Osteocyte (in vitro differentiated cells): ENCODE measurements around the gene PER1. TPM values are rescaled to one million over a fixed set of nuclear protein-coding genes. Genes with fewer than 3 reads are reported as not detected.
A peak's percentile ranks its signal among the peaks of the same experiment; 100 is the strongest.

Source experiments
- DNase-seq: peaks from one replicate; pipeline ENCODE4 v3.0.0; 2021; ENCODE audit warnings: mixed read lengths; ENCODE audit not compliant: unreplicated experiment; ENCODE audit errors: extremely low spot score
- H3K27ac Mint-ChIP-seq: one replicate; pipeline ENCODE4 v1.8.0; 2021; ENCODE audit warnings: mild to moderate bottlenecking, mixed read lengths; ENCODE audit not compliant: unreplicated experiment
- H3K27me3 Mint-ChIP-seq: one replicate; pipeline ENCODE4 v1.8.0; 2021; ENCODE audit warnings: mixed read lengths; ENCODE audit not compliant: unreplicated experiment
- H3K36me3 Mint-ChIP-seq: one replicate; pipeline ENCODE4 v1.8.0; 2021; ENCODE audit warnings: mixed read lengths; ENCODE audit not compliant: unreplicated experiment
- H3K4me1 Mint-ChIP-seq: one replicate; pipeline ENCODE4 v1.8.0; 2021; ENCODE audit warnings: mixed read lengths; ENCODE audit not compliant: unreplicated experiment
- H3K4me3 Mint-ChIP-seq: one replicate; pipeline ENCODE4 v1.8.0; 2021; ENCODE audit warnings: mild to moderate bottlenecking, moderate library complexity, mixed read lengths; ENCODE audit not compliant: unreplicated experiment
- H3K9me3 Mint-ChIP-seq: one replicate; pipeline ENCODE4 v1.8.0; 2021; ENCODE audit warnings: mixed read lengths; ENCODE audit not compliant: unreplicated experiment
- total RNA-seq: library from RNA; stranded (reverse); gene quantifications from 2 replicates; pipeline ENCODE4 v1.2.1, GENCODE V29; 2021
- TF ChIP-seq, protein P1 (sequence below): fragments of 200-600 bp; sonication (generic); IDR thresholded peaks from 2 replicates; pipeline ENCODE4 v1.5.0; 2021; ENCODE audit warnings: antibody characterized with exemption, mild to moderate bottlenecking, moderate library complexity

The PER1 gene
- total RNA-seq, 1 donor from 2014 or later: 173 TPM

DNA sequence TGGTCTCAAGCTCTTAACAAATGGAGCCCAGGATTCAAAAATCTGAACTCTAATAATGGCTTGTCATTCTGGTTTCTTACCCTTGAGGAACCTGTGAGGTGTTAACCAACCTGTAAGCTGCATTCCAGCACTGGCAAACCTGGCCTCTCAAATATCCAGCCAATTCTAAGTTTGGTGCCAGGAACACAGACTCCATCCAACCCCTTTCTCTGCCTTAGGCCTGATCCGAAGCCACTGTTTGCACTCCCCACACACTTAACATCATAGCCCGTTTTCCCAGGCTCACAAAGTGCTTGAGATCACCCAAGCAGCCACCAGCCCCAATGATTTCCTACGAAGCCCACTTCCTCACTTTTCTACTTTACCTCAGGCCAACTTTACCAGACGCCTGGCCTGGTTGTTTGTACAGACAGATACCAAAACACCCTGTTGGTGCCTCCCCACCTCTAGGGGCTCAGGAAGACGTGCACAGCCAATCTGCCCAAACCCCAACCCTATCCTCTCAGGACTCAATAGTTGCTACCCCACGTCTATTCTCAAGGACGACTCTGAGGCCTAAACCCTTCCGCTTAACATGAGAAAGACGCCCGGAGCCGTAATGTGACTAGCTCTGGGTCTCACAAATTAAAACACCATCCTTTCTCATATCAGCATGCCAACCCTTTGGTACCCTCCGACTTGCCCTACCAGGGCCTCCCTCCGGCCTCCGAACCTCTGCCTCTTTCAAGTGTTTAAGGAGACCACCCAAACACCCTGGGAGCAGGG, 3.2 kb upstream of the PER1 start:
- Mint-ChIP-seq H3K36me3 (peaks cover 3% of the 10 kb centered on the region), H3K4me1 (peaks cover 51% of the 10 kb centered on the region), H3K27me3 (no peaks in the 10 kb centered on the region), H3K9me3 (no peaks in the 10 kb centered on the region), H3K27ac (no peak overlapping the region), H3K4me3 (no peak overlapping the region)
- DNase-seq: no peak
- TF ChIP-seq, protein P1, sequence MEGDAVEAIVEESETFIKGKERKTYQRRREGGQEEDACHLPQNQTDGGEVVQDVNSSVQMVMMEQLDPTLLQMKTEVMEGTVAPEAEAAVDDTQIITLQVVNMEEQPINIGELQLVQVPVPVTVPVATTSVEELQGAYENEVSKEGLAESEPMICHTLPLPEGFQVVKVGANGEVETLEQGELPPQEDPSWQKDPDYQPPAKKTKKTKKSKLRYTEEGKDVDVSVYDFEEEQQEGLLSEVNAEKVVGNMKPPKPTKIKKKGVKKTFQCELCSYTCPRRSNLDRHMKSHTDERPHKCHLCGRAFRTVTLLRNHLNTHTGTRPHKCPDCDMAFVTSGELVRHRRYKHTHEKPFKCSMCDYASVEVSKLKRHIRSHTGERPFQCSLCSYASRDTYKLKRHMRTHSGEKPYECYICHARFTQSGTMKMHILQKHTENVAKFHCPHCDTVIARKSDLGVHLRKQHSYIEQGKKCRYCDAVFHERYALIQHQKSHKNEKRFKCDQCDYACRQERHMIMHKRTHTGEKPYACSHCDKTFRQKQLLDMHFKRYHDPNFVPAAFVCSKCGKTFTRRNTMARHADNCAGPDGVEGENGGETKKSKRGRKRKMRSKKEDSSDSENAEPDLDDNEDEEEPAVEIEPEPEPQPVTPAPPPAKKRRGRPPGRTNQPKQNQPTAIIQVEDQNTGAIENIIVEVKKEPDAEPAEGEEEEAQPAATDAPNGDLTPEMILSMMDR: no peak

- TF ChIP-seq, protein P1: no peak
- no peaks in the 10 kb centered on the region for H3K27me3 Mint-ChIP-seq
- H3K4me1 Mint-ChIP-seq: peaks cover 52% of the 10 kb centered on the region
- no peaks in the 10 kb centered on the region for H3K9me3 Mint-ChIP-seq
- no peak overlapping the region for H3K4me3 Mint-ChIP-seq
- H3K36me3 Mint-ChIP-seq: peaks cover 3% of the 10 kb centered on the region
- no peak for DNase-seq
- H3K27ac Mint-ChIP-seq: no peak overlapping the region
Observed at GRCh38 chr17:8154608-8155155, 2.5 kb upstream of the PER1 start.

DNA sequence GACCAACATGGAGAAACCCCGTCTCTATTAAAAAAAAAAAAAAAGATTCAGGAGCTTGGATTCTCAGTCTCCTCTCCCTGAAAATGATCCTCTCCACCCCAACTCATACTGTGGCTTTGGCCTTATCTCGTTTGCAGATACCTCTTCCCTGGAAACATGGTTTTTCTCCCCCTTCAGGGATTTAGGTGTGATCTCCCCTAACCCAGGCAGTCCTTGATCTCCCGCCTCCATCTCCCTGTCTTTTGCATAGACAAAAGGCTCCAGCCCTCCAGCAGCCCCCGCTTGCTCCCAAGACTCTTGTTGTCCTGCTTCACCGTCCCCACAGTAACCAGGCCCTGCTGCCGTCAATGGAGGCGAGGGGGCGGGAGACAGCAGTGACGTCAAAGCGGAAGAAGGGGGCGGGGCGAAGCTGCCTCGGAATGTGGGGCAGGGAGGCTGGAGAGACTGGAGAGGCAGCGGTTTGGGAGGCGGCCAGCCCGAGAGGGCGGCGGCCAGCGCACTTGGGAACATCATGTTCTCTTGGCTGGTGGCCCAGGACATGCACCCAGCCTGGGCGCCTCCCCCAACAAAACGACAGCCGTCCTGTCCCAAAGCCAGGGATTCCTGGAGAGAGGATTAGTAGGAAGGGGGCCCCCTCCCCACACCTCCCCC, 1.9 kb upstream of the PER1 start:
- peaks cover 50% of the 10 kb centered on the region for H3K4me1 Mint-ChIP-seq
- H3K9me3 Mint-ChIP-seq: no peaks in the 10 kb centered on the region
- H3K36me3 Mint-ChIP-seq: peaks cover 8% of the 10 kb centered on the region
- DNase-seq: peak; percentile 100
- H3K27me3 Mint-ChIP-seq: no peaks in the 10 kb centered on the region
- H3K4me3 Mint-ChIP-seq: no peak overlapping the region
- no peak overlapping the region for H3K27ac Mint-ChIP-seq
- TF ChIP-seq, protein P1: no peak

- Mint-ChIP-seq H3K4me3 (no peak overlapping the region), H3K27me3 (no peaks in the 10 kb centered on the region), H3K27ac (no peak overlapping the region), H3K4me1 (peaks cover 46% of the 10 kb centered on the region), H3K9me3 (no peaks in the 10 kb centered on the region), H3K36me3 (peaks cover 9% of the 10 kb centered on the region)
- TF ChIP-seq, protein P1: no peak
- DNase-seq: no peak
Observed at GRCh38 chr17:8153525-8153956, 1.3 kb upstream of the PER1 start.

DNA sequence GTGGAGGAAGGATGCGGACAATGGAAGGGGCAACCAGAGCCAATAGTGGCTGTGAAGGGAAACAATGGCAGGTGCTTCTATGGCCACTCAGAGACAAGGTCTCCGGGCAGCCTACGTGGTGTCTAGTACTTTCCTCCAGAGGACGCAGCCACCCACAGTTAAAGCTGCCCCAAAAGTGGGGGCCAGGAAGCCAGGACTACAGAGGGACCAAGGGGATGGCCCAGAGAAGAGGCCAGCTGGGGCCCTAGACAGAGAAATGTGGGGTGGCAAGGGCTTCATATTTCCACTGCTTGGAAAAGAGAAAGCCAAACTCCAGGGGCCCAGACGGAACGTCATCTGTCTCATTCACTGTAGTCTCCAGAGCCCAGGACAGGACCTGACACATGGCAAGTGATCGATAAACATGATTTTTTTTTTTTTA, 837 bp upstream of the PER1 start:
- Mint-ChIP-seq H3K36me3 (peaks cover 11% of the 10 kb centered on the region), H3K27me3 (no peaks in the 10 kb centered on the region), H3K27ac (no peak overlapping the region), H3K4me1 (peaks cover 46% of the 10 kb centered on the region), H3K4me3 (no peak overlapping the region), H3K9me3 (no peaks in the 10 kb centered on the region)
- DNase-seq: no peak
- TF ChIP-seq, protein P1: no peak
